ENCODE results near the gene RPS21.

DNA sequence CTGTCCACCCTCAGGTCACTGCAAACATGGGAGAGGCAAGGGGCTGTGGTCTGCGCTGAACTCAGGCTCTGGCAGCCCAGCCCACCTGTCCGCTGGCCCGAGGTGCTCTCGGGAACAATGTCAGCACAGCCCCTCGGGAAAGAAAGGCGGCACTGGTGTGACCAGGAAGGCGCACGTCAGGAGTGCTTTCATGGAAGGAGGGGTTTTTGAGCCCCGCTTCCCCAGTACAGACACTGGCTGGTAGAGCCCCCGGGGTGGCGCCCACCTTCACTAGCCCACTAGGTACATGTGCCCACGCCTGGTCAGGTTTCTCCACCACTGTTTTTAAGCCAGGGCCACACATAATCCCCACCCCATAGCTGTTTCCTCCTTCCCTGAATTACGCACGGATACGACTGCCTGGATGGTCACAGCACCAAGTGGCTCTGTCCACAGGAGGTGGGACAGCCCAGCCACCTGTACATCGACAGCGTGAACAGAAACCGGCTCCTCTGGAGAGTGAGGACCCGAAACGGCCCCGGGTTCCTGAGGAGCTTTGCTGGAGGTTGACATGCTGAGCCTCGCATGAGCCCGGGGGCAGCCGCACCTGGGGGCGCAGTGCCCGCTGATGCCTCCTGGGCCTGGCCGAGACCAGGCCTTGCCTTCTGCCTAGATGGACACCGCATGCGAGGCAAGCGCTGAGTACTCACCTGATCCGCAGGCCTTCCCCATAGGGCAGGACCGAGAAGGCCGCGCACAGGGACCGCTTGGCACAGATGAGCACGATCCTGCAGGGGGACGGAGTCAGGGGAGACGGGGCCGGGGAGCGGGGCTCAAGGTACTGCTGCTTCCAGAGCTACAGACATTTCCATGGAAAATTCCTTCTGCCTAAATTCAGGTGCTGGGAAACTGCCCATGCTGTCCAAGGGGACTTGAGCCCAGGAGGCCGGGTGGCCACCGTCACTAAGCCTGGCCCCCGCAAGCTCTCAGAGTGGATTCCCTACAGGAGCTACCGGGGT, 7.6 kb downstream of the RPS21 start:
- TF ChIP-seq POLR2A (IDR thresholded peaks at IDR 0.05; ENCODE audit: low read length) (no peak), GATA1 (IDR thresholded peaks at IDR 0.05; ENCODE audit: low read depth, low read length) (no peak)
